Gastrocnemius medialis (tissue), 4 donors: ENCODE measurements around the gene PEX16.

Source experiments
- POLR2A ChIP-seq, 2 donors: fragments of 450-650 bp; IDR thresholded peaks; one replicate each; pipeline ENCODE4 v1.6.1; 2017; ENCODE audit warnings: antibody characterized with exemption in 2 of 2, mild to moderate bottlenecking in 2 of 2, moderate library complexity in 2 of 2
- TF ChIP-seq, protein P1 (sequence below), 5 experiments: fragments of 450-650 bp in 3 of 5; fragments of 200-600 bp in 2 of 5; sonication (generic) in 2 of 5; IDR thresholded peaks in 4 of 5; conservative IDR thresholded peaks in 1 of 5; 1 replicate in 4 of 5; 2 replicates in 1 of 5; pipeline ENCODE4 v1.5.1; 2016 to 2019; ENCODE audit warnings: antibody characterized with exemption in 5 of 5, mild to moderate bottlenecking in 3 of 5, moderate library complexity in 3 of 5

DNA sequence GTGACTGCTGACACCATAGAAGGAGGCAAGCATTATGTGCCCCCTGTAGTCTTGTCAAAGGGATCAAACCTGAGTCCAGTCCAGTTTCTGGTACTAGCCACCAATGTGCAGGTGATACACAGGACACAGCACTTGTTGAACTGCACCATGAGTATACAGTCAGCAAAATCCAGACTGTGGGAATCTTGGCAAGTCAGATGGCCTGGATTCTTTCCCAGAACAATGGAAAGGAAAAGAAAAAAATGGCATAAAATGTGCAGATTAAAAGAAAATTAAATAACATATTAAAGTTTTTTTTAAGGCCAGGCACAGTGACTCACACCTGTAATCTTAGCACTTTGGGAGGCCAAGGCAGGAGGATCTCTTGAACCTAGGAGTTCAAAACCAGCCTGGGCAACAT is 53.6 kb downstream of the PEX16 start:
- TF ChIP-seq, protein P1, sequence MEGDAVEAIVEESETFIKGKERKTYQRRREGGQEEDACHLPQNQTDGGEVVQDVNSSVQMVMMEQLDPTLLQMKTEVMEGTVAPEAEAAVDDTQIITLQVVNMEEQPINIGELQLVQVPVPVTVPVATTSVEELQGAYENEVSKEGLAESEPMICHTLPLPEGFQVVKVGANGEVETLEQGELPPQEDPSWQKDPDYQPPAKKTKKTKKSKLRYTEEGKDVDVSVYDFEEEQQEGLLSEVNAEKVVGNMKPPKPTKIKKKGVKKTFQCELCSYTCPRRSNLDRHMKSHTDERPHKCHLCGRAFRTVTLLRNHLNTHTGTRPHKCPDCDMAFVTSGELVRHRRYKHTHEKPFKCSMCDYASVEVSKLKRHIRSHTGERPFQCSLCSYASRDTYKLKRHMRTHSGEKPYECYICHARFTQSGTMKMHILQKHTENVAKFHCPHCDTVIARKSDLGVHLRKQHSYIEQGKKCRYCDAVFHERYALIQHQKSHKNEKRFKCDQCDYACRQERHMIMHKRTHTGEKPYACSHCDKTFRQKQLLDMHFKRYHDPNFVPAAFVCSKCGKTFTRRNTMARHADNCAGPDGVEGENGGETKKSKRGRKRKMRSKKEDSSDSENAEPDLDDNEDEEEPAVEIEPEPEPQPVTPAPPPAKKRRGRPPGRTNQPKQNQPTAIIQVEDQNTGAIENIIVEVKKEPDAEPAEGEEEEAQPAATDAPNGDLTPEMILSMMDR (IDR thresholded peaks at IDR 0.05 in 4 of 5, conservative IDR thresholded peaks at IDR 0.05 in 1 of 5) = no peak
- no peak for TF ChIP-seq POLR2A (IDR thresholded peaks at IDR 0.05)
